HEK293 (cell line): ENCODE data around the gene PET100.
A peak's percentile ranks its signal among the peaks of the same experiment; 100 is the strongest.

Experiments used
- REPIN1 ChIP-seq: fragments of 450-650 bp; formaldehyde crosslinking; IDR thresholded peaks from 2 replicates; pipeline ENCODE4 v1.5.1; 2017; ENCODE audit warnings: missing biosample characterization, missing genetic modification characterization, low read depth
- SP2 ChIP-seq: fragments of 450-650 bp; formaldehyde crosslinking; IDR thresholded peaks from 2 replicates; pipeline ENCODE4 v1.5.1; 2016; ENCODE audit warnings: missing biosample characterization, missing genetic modification characterization
- ZNF23 ChIP-seq: fragments of 450-650 bp; formaldehyde crosslinking; IDR thresholded peaks from 2 replicates; pipeline ENCODE4 v1.5.1; 2016; ENCODE audit warnings: missing biosample characterization, missing genetic modification characterization, borderline replicate concordance
- ZNF335 ChIP-seq: fragments of 450-650 bp; formaldehyde crosslinking; conservative IDR thresholded peaks from 2 replicates; pipeline ENCODE4 v1.5.1; 2016; ENCODE audit warnings: missing biosample characterization, missing genetic modification characterization
- ZNF341 ChIP-seq: fragments of 450-650 bp; formaldehyde crosslinking; IDR thresholded peaks from 2 replicates; pipeline ENCODE4; 2016; ENCODE audit warnings: low read depth, missing biosample characterization, missing genetic modification characterization
- ZNF473 ChIP-seq: fragments of 450-650 bp; formaldehyde crosslinking; IDR thresholded peaks from 2 replicates; pipeline ENCODE4 v1.5.1; 2017; ENCODE audit warnings: missing biosample characterization, missing genetic modification characterization
- ZNF549 ChIP-seq: fragments of 450-650 bp; IDR thresholded peaks from 2 replicates; pipeline ENCODE4 v1.5.1; 2018; ENCODE audit warnings: missing biosample characterization, missing genetic modification characterization, mild to moderate bottlenecking, inconsistent platforms, moderate library complexity
- ZNF600 ChIP-seq: fragments of 450-650 bp; formaldehyde crosslinking; IDR thresholded peaks from 2 replicates; pipeline ENCODE4 v1.5.1; 2016; ENCODE audit warnings: missing biosample characterization, missing genetic modification characterization
- ZNF76 ChIP-seq: fragments of 450-650 bp; formaldehyde crosslinking; IDR thresholded peaks from 2 replicates; pipeline ENCODE4; 2016; ENCODE audit warnings: low read depth, missing biosample characterization, missing genetic modification characterization, borderline replicate concordance
- TF ChIP-seq, protein P1 (sequence below): fragments of 450-650 bp; formaldehyde crosslinking; IDR thresholded peaks from 2 replicates; pipeline ENCODE4 v1.5.1; 2016; ENCODE audit warnings: missing biosample characterization, missing genetic modification characterization
- TF ChIP-seq, protein P2 (sequence below): fragments of 450-650 bp; formaldehyde crosslinking; IDR thresholded peaks from 2 replicates; pipeline ENCODE4 v1.5.1; 2016; ENCODE audit warnings: missing biosample characterization, missing genetic modification characterization
- TF ChIP-seq, protein P3 (sequence below): IDR thresholded peaks from 2 replicates; pipeline ENCODE4 v1.6.1; 2011; ENCODE audit warnings: mild to moderate bottlenecking, low read depth, low read length, borderline replicate concordance
- TF ChIP-seq, protein P4 (sequence below): fragments of 450-650 bp; formaldehyde crosslinking; IDR thresholded peaks from 2 replicates; pipeline ENCODE4 v1.5.1; 2017; ENCODE audit warnings: missing biosample characterization, missing genetic modification characterization
- TF ChIP-seq, protein P5 (sequence below): fragments of 450-650 bp; formaldehyde crosslinking; optimal IDR thresholded peaks from 2 replicates; pipeline ENCODE3; 2016; ENCODE audit warnings: missing biosample characterization, mild to moderate bottlenecking, missing genetic modification characterization

DNA sequence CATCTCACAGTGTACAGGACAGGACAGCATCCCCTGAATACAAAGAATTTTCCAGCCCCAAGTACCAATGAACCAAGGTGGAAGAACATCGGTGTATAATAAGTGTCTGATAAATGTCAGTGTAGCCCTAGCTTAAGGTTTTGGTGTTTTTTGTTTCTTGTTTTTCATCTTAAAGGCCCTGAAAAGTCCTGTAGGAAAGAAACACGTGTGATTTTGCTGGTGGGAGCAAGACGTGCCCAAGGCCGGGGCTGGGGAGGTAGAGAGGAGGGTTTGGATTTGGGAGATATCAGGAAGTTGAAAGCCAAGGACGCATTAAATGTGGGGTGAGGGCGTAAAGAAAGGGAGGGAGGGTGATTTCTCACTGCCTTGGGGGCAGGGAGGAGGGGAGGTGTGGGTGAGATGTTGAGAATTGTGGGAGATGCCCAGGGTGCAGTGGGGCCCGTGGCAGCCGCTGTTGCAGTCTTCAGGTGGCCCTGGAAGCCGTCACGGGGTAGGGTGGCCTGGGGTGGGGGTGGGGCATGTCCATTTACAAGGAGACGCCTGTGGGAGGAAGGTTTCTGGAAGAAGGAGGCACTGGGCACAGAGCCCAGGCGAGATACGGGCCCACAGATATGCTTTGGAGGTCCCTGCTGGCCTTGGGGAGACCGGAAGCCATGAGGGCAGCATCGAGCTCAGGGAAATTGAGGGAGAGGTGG lies 27.2 kb upstream of the PET100 start:
- TF ChIP-seq, protein P1, sequence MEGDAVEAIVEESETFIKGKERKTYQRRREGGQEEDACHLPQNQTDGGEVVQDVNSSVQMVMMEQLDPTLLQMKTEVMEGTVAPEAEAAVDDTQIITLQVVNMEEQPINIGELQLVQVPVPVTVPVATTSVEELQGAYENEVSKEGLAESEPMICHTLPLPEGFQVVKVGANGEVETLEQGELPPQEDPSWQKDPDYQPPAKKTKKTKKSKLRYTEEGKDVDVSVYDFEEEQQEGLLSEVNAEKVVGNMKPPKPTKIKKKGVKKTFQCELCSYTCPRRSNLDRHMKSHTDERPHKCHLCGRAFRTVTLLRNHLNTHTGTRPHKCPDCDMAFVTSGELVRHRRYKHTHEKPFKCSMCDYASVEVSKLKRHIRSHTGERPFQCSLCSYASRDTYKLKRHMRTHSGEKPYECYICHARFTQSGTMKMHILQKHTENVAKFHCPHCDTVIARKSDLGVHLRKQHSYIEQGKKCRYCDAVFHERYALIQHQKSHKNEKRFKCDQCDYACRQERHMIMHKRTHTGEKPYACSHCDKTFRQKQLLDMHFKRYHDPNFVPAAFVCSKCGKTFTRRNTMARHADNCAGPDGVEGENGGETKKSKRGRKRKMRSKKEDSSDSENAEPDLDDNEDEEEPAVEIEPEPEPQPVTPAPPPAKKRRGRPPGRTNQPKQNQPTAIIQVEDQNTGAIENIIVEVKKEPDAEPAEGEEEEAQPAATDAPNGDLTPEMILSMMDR (tag by site-specific recombination) = no peak
- TF ChIP-seq SP2 (no peak), ZNF473 (no peak), ZNF335 (tag by site-specific recombination) (no peak), ZNF23 (no peak), ZNF341 (tag by site-specific recombination) (no peak), ZNF600 (no peak), REPIN1 (no peak), ZNF76 (tag by site-specific recombination) (peak; percentile 31; the same call in 1 of the 2 replicates), ZNF549 (tag by site-specific recombination) (no peak)
- TF ChIP-seq, protein P2, sequence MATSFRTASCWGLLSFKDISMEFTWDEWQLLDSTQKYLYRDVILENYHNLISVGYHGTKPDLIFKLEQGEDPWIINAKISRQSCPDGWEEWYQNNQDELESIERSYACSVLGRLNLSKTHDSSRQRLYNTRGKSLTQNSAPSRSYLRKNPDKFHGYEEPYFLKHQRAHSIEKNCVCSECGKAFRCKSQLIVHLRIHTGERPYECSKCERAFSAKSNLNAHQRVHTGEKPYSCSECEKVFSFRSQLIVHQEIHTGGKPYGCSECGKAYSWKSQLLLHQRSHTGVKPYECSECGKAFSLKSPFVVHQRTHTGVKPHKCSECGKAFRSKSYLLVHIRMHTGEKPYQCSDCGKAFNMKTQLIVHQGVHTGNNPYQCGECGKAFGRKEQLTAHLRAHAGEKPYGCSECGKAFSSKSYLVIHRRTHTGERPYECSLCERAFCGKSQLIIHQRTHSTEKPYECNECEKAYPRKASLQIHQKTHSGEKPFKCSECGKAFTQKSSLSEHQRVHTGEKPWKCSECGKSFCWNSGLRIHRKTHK (tag by site-specific recombination) = no peak
- TF ChIP-seq, protein P3, sequence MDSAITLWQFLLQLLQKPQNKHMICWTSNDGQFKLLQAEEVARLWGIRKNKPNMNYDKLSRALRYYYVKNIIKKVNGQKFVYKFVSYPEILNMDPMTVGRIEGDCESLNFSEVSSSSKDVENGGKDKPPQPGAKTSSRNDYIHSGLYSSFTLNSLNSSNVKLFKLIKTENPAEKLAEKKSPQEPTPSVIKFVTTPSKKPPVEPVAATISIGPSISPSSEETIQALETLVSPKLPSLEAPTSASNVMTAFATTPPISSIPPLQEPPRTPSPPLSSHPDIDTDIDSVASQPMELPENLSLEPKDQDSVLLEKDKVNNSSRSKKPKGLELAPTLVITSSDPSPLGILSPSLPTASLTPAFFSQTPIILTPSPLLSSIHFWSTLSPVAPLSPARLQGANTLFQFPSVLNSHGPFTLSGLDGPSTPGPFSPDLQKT = no peak
- TF ChIP-seq, protein P4, sequence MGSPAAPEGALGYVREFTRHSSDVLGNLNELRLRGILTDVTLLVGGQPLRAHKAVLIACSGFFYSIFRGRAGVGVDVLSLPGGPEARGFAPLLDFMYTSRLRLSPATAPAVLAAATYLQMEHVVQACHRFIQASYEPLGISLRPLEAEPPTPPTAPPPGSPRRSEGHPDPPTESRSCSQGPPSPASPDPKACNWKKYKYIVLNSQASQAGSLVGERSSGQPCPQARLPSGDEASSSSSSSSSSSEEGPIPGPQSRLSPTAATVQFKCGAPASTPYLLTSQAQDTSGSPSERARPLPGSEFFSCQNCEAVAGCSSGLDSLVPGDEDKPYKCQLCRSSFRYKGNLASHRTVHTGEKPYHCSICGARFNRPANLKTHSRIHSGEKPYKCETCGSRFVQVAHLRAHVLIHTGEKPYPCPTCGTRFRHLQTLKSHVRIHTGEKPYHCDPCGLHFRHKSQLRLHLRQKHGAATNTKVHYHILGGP (tag by site-specific recombination) = no peak
- TF ChIP-seq, protein P5, sequence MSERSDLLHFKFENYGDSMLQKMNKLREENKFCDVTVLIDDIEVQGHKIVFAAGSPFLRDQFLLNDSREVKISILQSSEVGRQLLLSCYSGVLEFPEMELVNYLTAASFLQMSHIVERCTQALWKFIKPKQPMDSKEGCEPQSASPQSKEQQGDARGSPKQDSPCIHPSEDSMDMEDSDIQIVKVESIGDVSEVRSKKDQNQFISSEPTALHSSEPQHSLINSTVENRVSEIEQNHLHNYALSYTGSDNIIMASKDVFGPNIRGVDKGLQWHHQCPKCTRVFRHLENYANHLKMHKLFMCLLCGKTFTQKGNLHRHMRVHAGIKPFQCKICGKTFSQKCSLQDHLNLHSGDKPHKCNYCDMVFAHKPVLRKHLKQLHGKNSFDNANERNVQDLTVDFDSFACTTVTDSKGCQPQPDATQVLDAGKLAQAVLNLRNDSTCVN (tag by site-specific recombination) = no peak
